GM21528 (cell line): ENCODE results near the gene FOXP1.

Experiments used
- ATAC-seq: cut with Tn5 transposase; IDR thresholded peaks from one replicate; pipeline ENCODE4 v1.9.1; 2021; ENCODE audit warnings: mild to moderate bottlenecking, moderate library complexity; ENCODE audit not compliant: unreplicated experiment, low FRiP score

The FOXP1 gene

DNA sequence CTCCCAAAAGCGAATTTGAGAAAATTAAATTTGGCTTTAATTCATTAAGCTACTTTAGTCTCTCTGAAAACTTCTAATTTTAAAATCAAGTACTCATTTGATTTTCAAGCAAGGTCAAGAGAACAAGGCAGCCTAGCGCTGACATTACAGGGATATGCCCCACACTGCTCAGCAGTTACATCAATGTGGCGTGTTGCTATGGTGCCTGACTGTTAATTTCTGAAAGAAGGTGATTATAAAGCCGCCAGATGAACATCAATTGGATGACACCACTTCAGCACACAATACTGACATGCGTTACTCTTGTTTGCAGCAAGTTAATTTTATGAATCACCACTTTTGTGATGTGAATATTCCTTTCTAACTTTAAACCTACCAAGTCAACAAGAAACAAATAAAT, 284.4 kb downstream of the FOXP1 start:
- no peak for ATAC-seq

DNA sequence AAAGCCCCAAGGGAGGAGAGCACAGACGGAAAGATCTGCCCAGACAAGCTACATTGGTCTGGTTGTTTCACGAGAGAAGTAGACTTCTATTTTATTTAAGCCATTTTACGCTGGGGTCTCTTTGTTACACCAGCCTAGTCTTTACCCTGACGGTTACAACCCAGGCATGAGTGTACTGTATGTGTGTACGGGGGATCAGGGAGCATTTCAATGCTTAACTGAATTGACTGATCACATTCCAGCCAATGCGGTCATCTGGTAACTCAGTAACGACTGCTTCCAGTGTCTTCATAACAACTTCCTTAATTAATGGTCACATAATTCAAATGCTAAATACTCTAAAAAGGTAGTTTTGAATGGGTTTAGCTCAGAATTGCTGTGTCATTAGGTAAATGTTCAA, 288.6 kb downstream of the FOXP1 start:
- no peak for ATAC-seq

DNA sequence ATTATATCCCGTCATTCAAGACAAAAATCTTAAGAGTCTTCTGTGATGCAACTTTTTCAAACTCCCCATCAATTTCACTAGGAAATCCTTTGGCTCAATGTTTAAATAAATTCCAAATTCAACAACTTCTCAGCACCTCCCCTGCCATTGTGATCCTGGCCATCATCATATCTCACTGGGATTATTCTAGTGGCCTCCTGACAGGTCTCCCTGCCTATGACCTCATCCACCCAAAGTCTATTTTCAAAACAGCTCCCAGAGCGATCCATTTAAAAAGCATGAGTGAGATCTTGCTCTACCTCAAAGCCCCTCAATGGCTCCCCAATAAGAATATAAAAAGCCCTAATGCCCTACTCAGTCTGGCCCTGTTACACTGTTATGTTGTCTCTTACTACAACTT, 293.2 kb downstream of the FOXP1 start:
- no peak for ATAC-seq

DNA sequence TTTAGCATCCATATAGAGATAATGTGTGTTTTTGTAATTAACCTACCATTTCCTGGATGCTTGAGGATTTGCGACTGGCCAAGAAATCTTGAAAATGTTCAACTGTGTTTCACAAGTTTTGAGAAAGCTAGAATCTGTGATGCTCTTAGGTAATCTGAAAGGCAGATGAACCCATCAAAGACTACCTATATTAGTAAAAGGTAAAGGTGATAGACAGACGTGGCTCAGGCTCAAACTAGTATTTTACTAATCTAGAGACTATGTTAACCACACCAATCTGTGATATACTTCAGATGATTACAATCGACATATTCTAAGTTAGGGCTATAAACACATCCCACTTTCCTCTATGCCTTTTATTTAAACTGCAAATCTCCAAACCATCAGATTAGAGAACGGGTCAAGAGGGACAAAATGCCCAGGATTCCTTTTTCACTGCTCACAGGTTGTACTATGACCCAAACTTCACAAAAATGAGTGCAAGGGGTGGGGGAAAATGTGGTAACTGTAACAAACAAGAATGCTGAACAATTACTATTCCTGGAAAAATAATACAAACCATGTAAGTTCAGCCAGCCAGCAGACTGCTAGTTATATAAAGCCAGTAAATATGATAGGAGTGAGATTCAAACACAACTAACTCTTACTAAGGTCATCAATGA, 295.1 kb downstream of the FOXP1 start:
- ATAC-seq = no peak

DNA sequence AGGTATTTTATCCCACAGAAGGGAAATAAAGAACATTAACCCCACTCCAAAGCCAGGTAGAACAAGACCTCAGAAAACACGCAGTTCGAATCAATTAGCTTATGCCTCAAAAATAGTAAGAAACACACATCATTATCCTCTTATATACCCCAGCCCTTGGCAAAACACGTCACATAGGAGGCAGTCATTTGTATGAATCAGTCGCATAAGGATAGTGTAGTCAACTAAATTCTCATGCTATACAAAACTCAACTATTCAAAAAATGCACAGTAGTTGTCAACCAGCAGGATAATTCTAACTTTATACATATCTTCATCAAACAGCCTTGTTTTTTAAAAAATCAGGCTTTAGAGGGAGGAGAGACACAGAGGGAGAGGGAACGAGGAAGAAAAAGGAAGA, 298.4 kb downstream of the FOXP1 start:
- ATAC-seq = no peak

DNA sequence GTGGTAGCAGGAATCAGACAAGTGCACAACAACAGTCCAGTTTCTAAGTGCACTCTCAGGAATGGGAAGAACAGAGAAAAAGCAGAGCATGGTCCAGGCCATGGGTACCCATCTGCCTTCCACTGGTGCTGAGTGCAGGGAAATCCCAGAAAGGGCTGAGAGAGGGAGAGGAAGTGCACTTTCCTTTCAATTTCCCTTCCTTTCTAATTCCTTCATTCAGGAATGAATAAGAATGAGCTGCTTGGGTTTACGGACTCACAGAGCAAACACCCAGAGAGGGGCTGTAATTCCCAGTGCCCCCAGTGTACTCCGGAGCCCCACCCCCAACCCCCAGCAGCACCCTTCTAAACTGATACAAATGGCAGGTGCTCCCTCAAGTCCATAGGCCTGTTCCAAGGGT, 300.6 kb downstream of the FOXP1 start:
- no peak for ATAC-seq

DNA sequence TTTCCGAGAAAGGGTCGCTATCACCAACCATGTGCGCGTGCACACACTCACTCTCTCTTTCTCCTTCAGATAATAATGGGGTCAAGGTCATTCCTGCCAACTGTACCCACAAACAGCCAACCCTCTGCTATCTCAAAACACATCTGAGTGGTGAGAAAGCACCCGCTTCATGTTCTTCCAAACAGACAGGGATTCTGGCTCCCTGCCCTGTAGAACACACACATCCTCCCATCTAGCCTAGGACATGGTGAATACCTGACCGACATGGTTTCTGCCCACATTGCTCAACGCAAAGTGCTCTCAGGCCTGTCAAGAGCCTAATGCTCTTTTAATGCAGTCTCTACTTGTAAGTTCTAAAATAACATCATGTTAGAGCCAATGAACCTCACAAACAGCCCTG, 302.2 kb downstream of the FOXP1 start:
- no peak for ATAC-seq

DNA sequence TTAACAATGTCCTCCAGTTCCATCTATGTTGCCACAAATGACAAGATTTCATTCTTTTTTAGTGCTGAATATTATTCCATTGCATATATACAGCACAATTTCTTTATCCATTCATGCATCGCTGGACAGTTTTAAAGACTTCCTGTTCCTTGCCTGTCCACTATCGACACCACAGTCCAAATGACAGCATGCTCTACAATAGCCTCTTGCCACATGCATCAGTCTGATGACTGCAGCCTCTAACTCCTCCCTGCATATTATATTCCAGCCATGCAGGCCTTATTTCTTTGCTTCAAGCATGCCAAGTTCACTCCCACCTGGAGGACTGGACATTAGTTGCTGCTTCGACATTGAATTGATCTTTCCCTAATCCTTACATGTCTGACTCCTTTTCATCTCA, 306.2 kb downstream of the FOXP1 start:
- no peak for ATAC-seq

DNA sequence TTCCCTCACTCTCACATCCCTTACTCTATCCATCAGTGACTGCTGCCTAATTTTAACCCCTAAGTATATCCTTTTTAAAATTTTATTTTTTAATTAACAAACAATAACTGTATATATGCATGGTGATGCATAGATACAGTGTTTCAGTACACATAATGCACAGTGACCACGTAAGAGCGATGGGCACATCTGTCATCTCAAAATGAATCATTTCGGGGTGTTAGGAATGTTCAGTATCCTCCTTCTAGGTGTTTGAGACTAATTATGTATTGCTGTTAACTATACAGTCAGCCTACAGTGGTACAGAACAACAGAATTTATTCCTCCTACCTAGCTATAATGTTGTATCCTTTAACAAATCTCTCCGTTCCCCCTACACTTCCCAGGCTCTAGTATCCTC, 307.0 kb downstream of the FOXP1 start:
- no peak for ATAC-seq

DNA sequence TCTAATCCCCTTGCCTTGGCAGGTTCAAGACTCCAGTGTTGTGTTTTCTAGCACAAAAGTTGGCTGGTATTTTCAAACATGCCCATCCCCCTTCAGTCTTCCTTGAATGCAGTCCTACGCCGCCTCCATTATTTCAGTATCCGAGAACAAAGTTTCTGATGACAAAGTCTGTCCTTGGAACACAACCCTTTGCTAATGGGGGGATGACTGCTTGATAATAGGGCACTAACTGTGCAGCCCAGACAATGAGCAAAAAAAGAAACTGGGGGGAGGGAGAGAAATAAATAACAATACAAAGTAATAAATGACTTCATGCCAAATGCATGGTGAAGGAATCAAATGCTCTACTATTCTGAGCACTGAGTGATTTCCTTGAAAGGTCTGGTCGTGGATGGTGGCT, 310.1 kb downstream of the FOXP1 start:
- ATAC-seq = no peak

DNA sequence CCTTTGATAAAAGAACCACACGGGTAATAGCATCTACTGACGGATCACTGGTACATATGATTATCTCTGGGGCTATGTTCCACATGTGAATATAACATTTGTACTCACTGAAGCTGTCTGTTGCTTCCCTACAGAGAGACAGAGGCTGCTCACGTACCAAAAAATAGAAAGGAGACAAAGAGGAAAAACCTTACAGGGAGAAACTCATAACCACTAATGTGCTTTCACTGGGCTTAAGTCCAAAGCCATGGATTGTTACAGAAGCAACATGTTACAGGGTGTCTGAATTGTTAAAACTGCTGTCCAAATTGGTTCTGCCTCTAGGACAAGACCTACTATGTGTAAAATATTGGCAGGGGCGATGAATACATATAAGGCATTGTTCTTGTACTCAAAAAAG, 311.9 kb downstream of the FOXP1 start:
- no peak for ATAC-seq

DNA sequence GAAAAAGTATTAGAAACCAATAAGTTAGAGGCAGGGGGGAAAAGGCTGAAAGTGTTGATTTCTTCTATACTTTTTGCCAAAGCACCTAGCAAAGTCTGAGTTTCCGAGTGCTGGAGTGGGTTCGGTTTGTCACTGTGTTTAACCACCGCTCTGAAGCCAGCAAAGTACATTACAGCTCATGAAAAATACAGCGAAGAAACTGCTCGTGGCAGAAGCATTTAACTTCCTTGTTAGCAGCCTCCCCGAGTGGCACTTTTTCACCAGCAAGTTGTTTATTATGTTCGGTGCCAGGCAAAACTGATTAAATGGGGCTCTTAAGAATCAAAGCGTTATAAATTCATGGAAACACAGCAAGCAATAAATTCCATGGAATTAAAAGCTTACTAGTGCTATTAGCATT, 313.6 kb downstream of the FOXP1 start:
- no peak for ATAC-seq

DNA sequence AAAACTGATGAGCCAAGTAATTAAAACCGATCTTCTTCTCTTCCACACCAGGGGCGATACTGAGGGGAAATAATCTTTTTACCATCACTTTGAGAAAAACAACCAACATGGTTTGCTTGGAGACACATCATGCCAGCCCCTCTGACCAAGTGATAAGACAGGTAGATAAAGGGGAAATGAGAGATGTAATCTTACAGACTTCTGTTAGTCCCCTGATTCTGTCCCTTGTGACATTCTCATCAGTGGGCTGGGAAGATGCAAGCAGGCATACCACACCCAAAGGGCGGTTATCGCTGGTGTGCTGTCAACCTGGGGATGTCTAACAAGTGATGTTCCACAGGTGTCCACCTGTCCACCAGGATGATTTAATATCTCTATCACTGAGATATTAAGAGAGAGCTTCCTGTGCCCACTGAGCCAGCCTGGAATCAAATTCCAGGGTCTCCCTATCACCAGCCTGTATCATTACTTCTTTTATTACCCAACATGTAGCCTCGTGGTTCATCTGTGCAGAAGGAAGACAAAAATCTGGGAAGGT, 315.0 kb downstream of the FOXP1 start:
- ATAC-seq = no peak

DNA sequence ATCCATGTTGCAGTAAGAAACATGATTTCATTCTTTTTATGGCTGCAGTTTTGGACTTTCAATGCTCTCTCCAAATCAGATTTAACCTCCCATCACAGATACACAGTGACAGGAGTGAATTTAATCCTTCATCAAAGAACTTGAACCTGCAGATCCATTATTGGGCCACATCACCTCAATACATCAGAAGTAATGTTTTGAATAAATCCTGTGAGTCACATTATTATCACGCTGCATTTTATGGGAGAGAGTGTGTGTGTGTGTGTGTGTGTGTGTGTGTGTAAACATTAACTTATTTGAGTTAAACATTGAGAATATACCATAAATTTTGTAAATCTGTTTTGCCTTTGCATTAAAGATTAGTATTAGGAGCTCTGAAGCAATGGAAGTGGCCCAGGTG, 316.7 kb downstream of the FOXP1 start:
- no peak for ATAC-seq

DNA sequence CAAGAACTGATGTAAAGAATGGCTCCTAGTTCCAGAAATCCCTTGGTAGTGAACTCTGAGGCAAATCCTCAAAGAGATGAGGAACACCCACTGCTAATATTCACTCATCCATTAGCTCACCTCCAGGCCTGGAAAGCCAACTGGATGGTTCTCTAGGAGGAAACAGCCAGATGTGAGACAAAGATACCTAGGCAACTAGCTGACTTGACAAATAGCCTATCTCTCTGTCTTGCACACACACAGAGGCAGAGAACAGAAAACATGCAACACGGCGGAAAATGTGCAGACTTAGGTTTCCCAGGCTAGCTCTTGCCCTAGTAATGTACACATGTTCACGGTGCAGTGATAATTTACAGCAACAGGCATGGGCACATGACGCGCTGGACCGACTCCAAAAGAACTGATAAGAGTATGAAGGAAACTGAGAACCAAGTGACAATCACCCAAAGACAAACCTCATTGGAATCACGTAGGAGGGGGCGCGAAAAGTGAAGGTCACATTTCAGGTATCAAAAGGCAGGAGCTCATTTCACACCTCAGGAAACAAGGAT, 318.1 kb downstream of the FOXP1 start:
- ATAC-seq = no peak

DNA sequence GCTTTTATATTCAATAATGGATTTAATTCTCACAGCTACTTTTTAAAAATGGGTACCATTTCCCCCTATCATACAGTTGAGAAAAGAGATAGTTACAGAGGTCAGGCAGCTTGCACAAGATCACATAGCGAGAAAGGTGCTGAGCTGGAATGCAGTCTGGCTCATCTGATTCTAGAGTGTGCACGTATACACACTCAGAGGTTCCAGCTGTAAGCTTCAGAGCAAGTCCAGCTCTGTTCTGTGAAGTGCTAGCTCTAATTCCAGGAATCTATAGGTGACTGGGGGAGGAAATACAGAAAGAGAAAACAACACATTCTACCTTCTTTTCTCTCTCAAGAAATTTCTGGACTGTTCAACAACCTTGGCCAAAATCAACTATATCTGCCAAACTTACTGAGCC, 318.7 kb downstream of the FOXP1 start:
- ATAC-seq = no peak

DNA sequence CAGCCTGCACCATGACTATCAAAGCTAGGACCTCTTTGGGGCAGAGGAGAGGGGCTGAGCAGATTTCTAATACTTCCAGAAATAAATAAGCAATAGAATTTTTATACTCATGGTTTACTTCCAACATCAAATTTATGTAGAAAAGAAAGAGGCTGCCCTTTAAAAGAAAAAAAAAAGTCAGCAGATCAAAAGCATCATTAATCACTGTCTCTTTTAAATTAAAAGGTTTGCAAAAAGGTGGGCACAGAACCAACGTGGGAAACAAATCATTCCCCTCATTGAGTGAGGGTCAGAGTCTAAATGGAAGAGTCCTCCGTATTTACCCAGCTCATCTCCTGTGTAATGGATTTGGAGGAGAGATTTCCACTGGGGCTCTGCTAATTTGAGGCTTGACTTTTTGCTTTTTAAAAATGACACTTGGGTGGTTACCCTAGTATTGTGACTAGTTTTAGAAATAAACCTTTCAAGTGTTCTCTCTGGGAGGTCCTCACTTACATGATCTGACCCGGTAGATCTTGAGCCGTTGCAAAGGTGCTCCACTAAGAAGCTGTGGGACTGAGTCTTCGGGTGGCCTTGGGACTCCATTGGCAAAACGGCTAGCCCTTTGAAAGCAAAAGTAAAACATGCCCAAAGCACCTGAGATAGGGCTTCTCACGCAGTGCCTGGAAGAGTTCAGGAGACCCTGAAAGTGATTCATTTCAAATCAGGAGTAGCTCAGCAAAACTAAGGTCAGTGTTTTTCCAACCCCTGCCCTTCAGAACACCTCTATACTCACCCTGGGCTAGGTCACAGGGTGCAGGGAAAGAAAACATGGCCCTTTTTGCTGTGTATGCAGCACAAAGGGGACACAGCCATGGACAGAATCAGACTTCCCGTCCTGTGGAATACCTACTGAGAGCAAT, 320.9 kb downstream of the FOXP1 start:
- ATAC-seq = no peak

DNA sequence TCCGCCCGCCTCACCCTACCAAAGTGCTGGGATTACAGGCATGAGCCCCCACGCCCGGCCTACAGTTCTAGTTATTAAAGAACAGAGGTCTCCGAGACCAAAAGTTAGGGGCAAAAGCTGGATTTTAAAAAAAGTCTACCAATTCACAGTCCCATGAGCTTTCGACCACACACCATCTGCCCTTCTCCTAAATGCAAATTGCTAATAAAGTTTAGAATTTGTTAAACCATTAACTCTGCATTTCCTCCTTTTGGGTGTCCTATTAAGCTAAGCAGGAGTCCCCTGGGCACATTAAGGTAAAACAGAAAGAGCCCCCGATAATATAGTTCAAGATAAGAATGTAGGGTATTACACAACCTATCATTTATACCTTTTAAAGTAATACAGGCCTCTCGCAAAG, 322.7 kb downstream of the FOXP1 start:
- ATAC-seq = no peak

DNA sequence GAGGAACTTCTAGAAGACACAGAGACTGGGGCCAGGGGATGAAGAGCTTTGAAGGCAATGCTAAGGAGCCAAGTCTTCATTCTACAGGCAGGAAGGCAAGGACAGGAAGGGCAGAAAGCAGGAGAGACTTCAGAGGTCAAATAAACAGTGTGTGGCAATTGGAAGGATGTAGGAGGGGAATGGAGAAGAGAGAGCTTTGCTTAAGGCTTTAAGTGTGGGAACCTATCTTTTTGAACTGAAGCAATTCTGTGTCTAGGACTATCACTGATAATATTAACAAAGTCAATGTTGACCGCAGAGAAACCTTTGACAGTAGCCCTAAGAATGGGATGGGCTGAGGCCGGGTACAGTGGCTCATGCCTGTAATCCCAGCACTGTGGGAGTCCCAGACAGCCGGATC, 325.0 kb downstream of the FOXP1 start:
- ATAC-seq = no peak

DNA sequence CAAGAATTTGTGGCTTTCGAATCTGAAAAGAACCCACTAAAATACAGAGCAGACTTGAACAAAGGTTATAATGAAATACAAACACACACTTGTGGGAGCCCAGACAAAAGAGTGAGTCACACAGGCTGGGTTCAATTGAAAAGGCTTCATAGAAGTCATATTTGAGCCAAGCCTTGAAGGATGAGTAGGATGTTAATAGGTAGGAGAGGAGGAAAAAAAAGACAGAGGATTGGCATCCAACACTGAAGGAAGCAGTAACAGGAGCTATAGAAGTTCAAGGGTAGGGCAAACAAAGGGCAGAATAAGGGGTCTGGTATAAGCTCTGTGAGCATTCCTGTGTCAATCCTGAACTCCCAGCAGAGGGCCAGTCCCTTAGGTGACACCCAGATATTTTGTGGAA, 325.4 kb downstream of the FOXP1 start:
- ATAC-seq = no peak

DNA sequence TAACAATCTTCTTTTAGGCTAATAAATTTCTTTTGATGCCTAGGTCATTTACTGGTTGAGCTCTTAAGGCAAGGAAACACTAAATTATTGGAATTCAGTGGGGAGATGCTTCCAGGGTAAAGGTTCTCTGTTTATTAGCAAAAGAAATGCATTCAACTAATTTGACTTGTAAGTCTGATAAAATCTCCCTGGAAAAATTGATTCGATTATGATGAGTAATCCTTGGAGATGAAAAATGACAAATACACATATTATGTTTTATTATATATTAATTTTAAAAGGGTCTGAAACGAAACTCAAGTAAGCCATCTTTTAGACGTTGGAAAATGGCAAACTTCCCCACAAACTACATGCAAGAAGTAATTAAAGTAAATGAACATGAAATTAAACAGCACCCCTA, 328.0 kb downstream of the FOXP1 start:
- no peak for ATAC-seq
